Nephron (organoid): Measurements from ENCODE around the gene NME8.
A peak's percentile ranks its signal among the peaks of the same experiment; 100 is the strongest.

ENCODE experiments used
- H3K27ac Mint-ChIP-seq, 3 experiments: 2 replicates each; pipeline ENCODE4 v1.8.0; 2020; ENCODE audit warnings: mixed read lengths in 3 of 3, mild to moderate bottlenecking in 2 of 3, moderate library complexity in 1 of 3
- H3K27me3 Mint-ChIP-seq: 2 replicates; pipeline ENCODE4 v1.8.0; 2021; ENCODE audit warnings: low read depth, mild to moderate bottlenecking, moderate library complexity, mixed read lengths
- H3K36me3 Mint-ChIP-seq: 2 replicates; pipeline ENCODE4 v1.8.0; 2020; ENCODE audit warnings: low read depth, mixed read lengths
- H3K4me1 Mint-ChIP-seq: 2 replicates; pipeline ENCODE4 v1.8.0; 2020; ENCODE audit warnings: mixed read lengths
- H3K4me3 Mint-ChIP-seq, 3 experiments: 2 replicates each; pipeline ENCODE4 v1.8.0; 2020; ENCODE audit warnings: mild to moderate bottlenecking in 3 of 3, mixed read lengths in 3 of 3, moderate library complexity in 2 of 3
- H3K9me3 Mint-ChIP-seq: 2 replicates; pipeline ENCODE4 v1.8.0; 2020; ENCODE audit warnings: mixed read lengths
- TF ChIP-seq, protein P1 (sequence below), 3 experiments: fragments of 200-600 bp; sonication (generic); IDR thresholded peaks; one replicate each; pipeline ENCODE4 v1.5.0; 2021; ENCODE audit warnings: antibody characterized with exemption in 3 of 3; ENCODE audit not compliant: unreplicated experiment in 3 of 3

Gene NME8

DNA sequence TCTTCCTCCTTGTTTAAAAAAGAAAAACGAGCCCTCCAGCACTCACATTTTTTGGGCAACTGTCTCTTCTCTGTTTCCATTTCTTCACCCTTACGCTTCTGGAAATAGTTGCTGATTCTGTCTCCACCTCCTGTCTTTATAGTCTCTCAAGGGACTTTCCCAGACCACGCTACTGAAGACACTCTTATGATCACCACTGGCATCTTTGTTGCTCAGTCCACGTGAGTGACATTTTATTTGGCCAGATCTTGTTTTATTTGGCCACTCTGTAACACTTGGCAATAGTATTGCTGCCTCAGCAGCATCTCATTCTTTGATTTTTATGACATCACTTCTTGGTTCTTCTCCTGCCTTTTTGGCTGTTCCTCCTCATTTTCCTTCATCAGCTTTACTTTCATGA, 21.6 kb upstream of the NME8 start:
- H3K27ac Mint-ChIP-seq = peak overlapping the region in 1 of 3 experiments; percentile 1
- TF ChIP-seq, protein P1, sequence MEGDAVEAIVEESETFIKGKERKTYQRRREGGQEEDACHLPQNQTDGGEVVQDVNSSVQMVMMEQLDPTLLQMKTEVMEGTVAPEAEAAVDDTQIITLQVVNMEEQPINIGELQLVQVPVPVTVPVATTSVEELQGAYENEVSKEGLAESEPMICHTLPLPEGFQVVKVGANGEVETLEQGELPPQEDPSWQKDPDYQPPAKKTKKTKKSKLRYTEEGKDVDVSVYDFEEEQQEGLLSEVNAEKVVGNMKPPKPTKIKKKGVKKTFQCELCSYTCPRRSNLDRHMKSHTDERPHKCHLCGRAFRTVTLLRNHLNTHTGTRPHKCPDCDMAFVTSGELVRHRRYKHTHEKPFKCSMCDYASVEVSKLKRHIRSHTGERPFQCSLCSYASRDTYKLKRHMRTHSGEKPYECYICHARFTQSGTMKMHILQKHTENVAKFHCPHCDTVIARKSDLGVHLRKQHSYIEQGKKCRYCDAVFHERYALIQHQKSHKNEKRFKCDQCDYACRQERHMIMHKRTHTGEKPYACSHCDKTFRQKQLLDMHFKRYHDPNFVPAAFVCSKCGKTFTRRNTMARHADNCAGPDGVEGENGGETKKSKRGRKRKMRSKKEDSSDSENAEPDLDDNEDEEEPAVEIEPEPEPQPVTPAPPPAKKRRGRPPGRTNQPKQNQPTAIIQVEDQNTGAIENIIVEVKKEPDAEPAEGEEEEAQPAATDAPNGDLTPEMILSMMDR (IDR thresholded peaks at IDR 0.05; ENCODE audit: unreplicated experiment in 3 of 3) = no peak
- H3K4me3 Mint-ChIP-seq = no peak overlapping the region
- peaks cover 19% of the 10 kb centered on the region for H3K9me3 Mint-ChIP-seq
- H3K4me1 Mint-ChIP-seq = peaks cover 20% of the 10 kb centered on the region
- no peaks in the 10 kb centered on the region for H3K36me3 Mint-ChIP-seq
- peaks cover 5% of the 10 kb centered on the region for H3K27me3 Mint-ChIP-seq

DNA sequence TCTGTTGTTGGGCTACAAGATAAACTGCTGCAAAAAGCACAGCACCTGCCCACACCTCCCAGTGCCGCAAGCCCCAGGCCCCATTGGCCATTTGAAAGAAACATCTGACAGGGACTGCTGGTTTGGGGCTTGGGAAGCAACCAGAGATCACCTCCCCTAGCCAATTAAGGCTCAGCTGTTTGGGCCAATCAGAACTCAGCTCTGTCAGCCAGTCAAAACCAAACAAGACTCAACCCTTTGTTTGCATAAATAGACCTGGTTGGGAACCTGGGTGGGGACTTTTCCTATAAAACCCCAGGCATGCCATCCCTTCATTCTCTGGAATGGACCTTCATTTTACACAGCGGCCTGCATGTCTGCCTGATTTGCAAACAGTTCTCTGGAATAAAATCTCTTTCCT, 17.2 kb upstream of the NME8 start:
- H3K27ac Mint-ChIP-seq = peak overlapping the region in 2 of 3 experiments; percentile 28 to 74
- peaks cover 3% of the 10 kb centered on the region for H3K9me3 Mint-ChIP-seq
- TF ChIP-seq, protein P1 (IDR thresholded peaks at IDR 0.05; ENCODE audit: unreplicated experiment in 3 of 3) = no peak
- H3K4me1 Mint-ChIP-seq = peaks cover 36% of the 10 kb centered on the region
- H3K27me3 Mint-ChIP-seq = peaks cover 5% of the 10 kb centered on the region
- no peaks in the 10 kb centered on the region for H3K36me3 Mint-ChIP-seq
- no peak overlapping the region for H3K4me3 Mint-ChIP-seq

DNA sequence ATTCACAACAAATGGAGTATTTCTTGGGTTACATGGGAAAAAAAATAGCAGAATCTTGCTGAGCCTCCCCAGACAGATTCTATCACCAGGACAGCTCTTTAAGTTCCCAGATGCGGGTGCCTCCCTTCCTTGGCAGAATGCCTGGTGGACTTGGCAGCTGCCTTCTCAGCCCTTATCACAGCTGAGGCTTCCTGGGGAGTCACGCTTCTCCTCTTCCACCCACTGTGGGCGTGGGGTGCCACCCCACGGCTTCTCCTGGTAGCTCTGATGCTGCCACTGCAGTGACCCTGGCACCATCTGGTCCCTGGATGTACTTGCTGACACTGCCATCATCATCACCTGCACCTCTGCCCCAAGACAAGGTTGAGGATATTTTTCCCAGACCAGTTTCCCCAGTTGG, 16.2 kb upstream of the NME8 start:
- TF ChIP-seq, protein P1 (IDR thresholded peaks at IDR 0.05; ENCODE audit: unreplicated experiment in 3 of 3) = peak in 2 of 3 experiments; percentile 17 to 27
- Mint-ChIP-seq H3K36me3 (no peaks in the 10 kb centered on the region), H3K27ac (peak overlapping the region in 2 of 3 experiments; percentile 13 to 14), H3K27me3 (peaks cover 5% of the 10 kb centered on the region), H3K4me1 (peaks cover 30% of the 10 kb centered on the region), H3K4me3 (peak overlapping the region in 1 of 3 experiments; percentile 30), H3K9me3 (no peaks in the 10 kb centered on the region)

DNA sequence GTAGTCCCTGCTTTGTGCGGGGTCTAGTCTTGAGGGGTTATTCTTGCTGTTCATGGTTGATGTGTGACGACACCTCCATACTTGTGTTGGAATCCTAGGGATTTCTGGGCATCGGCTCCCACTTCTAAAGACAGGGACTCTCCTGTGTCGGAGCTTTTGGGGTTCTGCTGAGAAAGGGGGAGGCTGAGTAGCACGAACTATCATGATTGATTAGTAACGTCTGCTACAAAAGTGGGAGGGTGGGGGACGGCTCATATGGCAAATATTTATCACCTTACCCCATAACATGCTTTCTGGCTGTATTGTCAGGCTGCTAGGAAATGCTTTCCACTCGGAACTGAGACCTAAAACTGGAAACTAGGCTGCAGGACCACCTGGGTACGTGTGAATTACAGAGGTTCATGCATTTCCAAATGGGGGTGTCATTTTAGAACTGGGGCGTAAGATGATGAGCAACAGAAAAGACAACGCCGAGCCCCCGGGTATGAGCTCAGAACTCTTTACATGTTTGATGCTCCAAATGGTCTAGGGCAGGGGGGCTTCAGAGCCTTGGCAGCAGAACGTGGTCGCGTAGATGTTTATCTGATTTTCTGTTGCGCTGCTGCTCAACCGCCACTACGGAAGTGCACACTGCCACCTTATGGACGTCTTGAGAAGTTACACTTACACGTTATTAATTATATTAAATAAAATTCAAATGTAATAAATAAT, 15.1 kb upstream of the NME8 start:
- TF ChIP-seq, protein P1 (IDR thresholded peaks at IDR 0.05; ENCODE audit: unreplicated experiment in 3 of 3) = peak; percentile 66 to 76 (median 66)
- H3K9me3 Mint-ChIP-seq = no peaks in the 10 kb centered on the region
- H3K4me1 Mint-ChIP-seq = peaks cover 29% of the 10 kb centered on the region
- peak overlapping the region in 2 of 3 experiments; percentile 13 to 14 for H3K27ac Mint-ChIP-seq
- H3K36me3 Mint-ChIP-seq = no peaks in the 10 kb centered on the region
- H3K4me3 Mint-ChIP-seq = peak overlapping the region; percentile 18 to 75 (median 70)
- H3K27me3 Mint-ChIP-seq = peaks cover 5% of the 10 kb centered on the region

DNA sequence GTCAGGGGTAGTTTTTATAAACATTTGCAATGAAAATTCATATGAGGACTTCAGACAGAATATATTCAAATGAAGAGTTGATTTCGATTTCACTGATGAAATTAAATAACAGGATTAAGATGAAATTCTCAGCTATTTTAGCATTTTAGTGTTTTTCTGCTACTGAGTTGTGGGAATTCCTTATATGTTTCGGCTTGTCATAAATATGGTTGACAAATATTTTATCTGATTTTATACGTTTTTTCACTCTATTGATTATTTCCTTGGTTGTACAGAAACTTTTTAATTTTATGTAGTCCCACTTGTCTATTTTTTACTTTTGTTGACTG, 14.6 kb upstream of the NME8 start:
- Mint-ChIP-seq H3K27ac (peak overlapping the region in 1 of 3 experiments; percentile 13), H3K4me1 (peaks cover 29% of the 10 kb centered on the region), H3K9me3 (no peaks in the 10 kb centered on the region), H3K4me3 (no peak overlapping the region), H3K27me3 (peaks cover 5% of the 10 kb centered on the region), H3K36me3 (no peaks in the 10 kb centered on the region)
- TF ChIP-seq, protein P1 (IDR thresholded peaks at IDR 0.05; ENCODE audit: unreplicated experiment in 3 of 3) = no peak

DNA sequence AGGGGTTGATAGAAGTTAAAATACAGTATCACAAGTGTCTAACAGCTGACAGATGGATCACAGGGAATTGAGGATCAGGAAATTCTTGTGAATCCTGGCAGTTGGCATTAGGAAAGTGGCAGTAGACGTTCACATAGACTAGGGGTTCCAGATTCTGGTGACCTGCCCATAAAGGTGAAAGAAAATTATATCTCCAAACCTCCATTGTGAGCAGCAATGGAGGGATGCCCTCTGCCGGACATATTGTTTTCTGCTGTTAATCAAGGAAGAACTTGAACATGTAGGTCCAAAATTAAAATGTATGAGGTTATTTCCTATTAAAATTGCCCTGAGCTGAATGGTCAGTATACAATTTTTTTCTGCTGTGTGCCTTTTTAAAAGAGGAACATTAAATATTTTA, 5.1 kb downstream of the NME8 start:
- Mint-ChIP-seq H3K27ac (no peak overlapping the region), H3K4me1 (no peaks in the 10 kb centered on the region), H3K27me3 (no peaks in the 10 kb centered on the region), H3K36me3 (no peaks in the 10 kb centered on the region), H3K9me3 (peaks cover 6% of the 10 kb centered on the region), H3K4me3 (no peak overlapping the region)
- TF ChIP-seq, protein P1 (IDR thresholded peaks at IDR 0.05; ENCODE audit: unreplicated experiment in 3 of 3) = peak; percentile 29 to 50 (median 43)
